CD4-positive, alpha-beta T cell treated with Interleukin-6 at 100 ng/mL for 8 hours (primary cell): ENCODE data around the gene AUTS2.

Experiments
- DNase-seq: peaks from one replicate; pipeline ENCODE4 v3.0.0-alpha.2; 2020; ENCODE audit warnings: mixed read lengths, low spot score

AUTS2 gene

DNA sequence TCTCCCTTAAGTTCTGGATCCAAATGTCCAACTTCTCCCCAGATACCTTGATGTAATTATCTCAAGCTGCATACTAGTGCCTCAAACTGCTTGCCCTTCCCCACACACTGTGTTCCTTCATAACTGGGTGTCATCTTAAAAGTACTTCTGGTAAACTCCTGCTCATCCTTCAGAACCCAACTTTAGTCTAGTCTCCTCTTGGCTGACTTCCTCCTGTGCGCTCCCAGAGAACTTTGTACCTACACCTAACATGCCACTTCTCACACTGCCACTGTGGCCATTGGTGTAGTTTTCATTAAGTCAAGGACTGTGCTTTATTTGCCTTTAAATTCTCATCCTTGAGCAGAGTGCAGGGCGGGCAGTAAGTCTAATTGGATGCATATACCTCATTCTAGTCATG lies 958.5 kb downstream of the AUTS2 start:
- no peak for DNase-seq

GRCh38 chr7:70557338-70557737 lies 959.1 kb downstream of the AUTS2 start:
- no peak for DNase-seq

GRCh38 chr7:70559815-70560214 lies 961.5 kb downstream of the AUTS2 start:
- DNase-seq, result no peak

DNA sequence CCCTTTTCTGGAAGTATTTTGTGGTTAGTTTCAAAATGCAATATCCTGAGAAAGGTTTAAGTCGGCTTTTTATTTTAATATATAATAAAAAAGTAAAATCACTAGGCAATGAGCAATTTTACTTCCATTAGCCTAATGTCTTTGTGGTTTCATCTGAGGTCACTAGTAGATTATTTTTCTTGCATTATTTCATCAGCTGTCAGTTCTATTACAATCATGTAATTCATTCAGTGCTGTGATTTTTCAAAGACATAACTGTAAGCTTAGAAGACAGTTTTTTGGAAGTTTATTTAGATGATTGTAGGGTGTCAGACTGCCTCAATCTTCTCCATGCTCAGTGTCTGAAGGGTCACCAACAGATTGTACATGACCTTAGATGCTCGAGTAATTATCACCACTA lies 965.7 kb downstream of the AUTS2 start:
- DNase-seq, result no peak

DNA sequence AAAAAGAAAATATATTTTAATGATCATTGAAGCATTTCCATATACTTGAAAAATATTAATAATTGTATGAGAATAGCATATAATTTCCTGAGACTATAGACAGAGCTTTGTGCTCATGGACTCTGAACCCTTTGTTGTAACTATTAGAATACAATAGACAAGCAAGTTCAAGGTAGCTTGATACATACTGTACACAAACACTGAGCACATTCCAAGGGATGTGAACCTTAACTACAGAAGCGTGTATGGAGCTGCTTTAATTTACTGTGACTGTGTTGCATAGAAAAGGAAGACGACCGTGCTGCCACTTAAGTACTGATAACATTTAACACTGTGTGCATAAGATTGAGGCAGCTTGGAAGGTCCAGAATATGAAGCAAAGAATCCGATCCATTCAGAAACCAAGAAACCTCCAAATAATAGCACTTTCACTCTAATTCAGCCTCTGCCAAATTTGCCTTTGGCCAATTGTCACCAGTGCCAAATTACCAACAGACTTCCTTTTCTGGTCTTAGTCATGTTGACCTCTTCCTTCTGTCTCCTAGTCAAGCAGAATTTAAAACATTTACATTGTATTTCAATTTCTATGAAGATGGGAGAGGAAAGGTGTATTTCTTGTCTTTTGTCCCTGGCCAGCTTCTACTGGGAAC lies 967.6 kb downstream of the AUTS2 start:
- DNase-seq, result no peak

GRCh38 chr7:70566671-70567070 lies 968.4 kb downstream of the AUTS2 start:
- no peak for DNase-seq

DNA sequence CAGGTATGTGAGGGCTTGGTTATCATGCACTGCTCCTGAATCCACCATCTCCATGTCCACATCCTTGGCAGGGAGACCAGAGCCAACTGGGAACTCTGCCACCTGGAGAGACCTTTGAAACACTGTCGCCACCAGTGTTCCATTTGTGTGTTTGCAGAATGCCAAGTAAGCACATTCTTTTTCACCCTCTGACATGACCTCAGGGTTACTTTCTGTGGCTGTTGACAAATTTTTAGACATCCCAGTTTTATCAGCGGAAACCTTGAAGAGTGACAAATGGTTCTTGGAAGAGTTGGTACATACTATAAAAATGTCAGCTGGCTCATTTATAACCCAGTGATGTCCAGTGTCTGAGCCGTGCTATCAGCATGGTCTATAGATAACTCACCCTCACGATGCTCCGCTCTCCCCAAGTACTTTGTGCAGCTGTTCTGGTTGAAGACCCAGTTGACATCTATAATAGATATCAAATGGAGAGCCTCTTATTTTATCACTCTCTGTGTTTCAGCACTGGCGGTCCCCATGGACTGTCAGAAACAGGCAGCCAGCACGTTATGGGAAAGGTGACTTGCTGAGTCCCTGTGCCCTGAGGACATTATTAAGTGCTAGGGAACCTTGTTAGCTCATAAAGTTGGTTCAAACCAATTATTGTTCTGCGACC lies 970.5 kb downstream of the AUTS2 start:
- no peak for DNase-seq

- no peak for DNase-seq
Observed at GRCh38 chr7:70569335-70569819, 971.1 kb downstream of the AUTS2 start.

GRCh38 chr7:70570029-70570428 lies 971.8 kb downstream of the AUTS2 start:
- DNase-seq, result no peak

DNA sequence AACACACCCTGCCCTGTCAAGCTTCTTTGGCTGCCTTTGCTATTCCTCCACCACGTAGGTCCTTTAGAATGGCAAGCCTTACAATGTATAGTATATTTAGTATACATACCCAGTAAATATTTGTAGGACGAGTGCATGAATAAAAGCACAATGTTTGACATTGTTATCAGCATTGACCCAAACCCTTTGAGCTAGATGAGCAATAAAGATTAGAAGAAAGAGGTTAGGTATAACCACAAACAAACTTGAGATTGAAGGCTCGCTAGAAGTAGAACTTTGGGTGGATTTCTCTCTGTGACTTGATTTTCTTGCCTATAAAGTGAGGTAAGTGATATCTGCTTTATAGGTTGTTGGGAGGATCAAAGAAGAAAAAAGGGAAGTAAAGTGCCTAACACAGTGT lies 972.7 kb downstream of the AUTS2 start:
- DNase-seq, result no peak

GRCh38 chr7:70571403-70571934 lies 973.2 kb downstream of the AUTS2 start:
- no peak for DNase-seq

GRCh38 chr7:70571961-70572360 lies 973.7 kb downstream of the AUTS2 start:
- no peak for DNase-seq

DNA sequence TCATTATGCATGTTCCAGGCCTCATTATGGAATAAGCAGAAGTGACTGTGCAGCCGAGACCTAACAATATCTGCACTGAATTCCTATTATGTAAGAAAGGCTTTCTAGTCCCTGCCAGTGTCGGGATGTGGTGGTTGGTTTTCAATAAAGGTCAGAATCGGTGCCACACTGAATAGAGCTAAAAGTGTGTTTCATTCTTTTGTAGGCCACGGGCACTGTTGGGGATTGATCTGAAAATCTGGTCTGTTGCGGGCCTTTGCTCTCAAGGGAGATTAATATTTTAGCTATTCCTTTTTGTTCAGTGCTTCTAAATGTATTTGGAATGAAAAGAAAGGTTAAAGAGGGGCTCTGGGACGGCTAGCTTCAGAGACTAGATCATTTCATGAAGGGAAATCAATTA lies 974.3 kb downstream of the AUTS2 start:
- no peak for DNase-seq

DNA sequence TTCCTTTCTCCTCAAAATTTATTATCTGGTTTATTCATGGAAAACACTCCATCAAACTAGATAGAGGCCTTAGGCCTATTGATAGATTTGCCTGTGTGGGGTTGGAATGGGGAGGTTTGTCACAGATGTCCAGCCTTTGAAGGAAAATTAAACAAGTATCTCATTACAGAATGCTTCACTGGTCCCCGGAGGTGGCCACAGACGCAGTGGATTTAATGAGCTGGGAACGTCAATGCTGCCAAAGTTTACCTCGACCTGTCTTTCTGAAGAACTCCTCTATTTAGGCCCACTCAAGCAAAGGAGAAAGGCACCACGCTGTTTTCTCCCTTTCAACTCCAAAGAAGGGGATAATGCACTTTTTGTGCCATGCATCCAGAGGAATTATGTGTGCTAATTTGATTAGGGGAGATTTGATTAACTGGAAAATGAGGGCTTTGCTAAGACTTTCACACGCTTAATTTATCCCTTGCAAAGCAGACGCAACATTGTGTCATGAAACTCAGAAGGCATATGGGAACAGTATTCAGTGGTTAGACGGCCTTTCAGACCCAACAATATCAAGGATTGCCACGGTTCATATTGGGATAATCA lies 974.9 kb downstream of the AUTS2 start:
- no peak for DNase-seq

DNA sequence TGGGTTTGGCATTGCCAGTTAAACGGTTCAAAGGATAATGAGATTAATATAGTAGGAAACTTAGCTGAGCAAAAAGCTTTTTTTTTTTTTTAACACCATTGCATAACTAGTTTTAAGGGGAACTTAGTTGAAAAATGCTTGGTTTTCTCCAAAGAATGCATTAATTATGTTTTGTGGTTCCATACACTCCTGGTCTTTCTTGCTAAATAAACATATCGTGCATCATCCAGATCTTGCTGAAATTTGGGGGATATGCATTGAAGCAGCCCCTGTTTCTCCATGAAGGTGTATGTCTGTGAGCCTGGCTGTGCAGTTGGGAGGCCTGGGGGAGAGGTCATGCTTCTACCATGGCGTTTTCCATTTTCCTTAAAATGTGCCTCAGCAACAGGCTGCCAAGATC lies 975.4 kb downstream of the AUTS2 start:
- no peak for DNase-seq

GRCh38 chr7:70574314-70574834 lies 976.1 kb downstream of the AUTS2 start:
- DNase-seq, result no peak

- no peak for DNase-seq
Observed at GRCh38 chr7:70574970-70575799, 976.9 kb downstream of the AUTS2 start.

GRCh38 chr7:70577078-70577477 lies 978.8 kb downstream of the AUTS2 start:
- no peak for DNase-seq

- DNase-seq, result no peak
Observed at GRCh38 chr7:70578131-70578530, 979.9 kb downstream of the AUTS2 start.

GRCh38 chr7:70579397-70580097 lies 981.3 kb downstream of the AUTS2 start:
- no peak for DNase-seq

- no peak for DNase-seq
Observed at GRCh38 chr7:70580161-70580560, 981.9 kb downstream of the AUTS2 start.
